ENCODE data around the gene CDKN2B. TPM values are rescaled to one million over a fixed set of nuclear protein-coding genes. Genes with fewer than 3 reads are reported as not detected.
"Not testable (repeated sequence)": the region's sequence is repeated elsewhere in the genome, so short reads cannot be mapped to it uniquely, and the experiment has no call there.

CDKN2B gene
- total and polyA plus RNA-seq, 5 experiments from 2014 or later = 0.17 to 0.31 TPM; not detected in 3

DNA sequence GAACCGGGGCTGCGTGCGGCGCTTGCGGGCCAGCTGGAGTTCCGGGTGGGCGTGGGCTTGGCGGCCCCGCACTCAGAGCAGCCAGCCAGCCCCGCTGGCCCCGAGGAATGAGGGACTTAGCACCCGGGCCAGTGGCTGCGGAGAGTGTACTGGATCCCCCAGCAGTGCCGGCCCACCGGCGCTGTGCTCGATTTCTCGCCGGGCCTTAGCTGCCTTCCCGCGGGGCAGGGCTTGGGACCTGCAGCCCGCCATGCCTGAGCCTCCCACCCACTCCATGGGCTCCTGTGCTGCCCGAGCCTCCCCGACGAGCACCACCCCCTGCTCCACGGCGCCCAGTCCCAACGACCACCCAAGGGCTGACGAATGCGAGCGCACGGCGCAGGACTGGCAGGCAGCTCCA, 49.8 kb downstream of the CDKN2B start:
- POLR2A ChIA-PET, ATAC-seq, DNase-seq, H3K27ac Mint-ChIP-seq, H3K4me1 Mint-ChIP-seq, H3K4me3 Mint-ChIP-seq: not testable (repeated sequence)
- H3K27me3 Mint-ChIP-seq = peaks cover 28 to 59% (median 47%) of the 10 kb centered on the region in 5 donors
- H3K36me3 Mint-ChIP-seq = peaks cover 9 to 20% (median 16%) of the 10 kb centered on the region in 3 donors
- H3K9me3 Mint-ChIP-seq = peaks cover 0 to 21% (median 13%) of the 10 kb centered on the region in 9 donors

- H3K4me1 Mint-ChIP-seq = peaks cover 0 to 1% (median 0%) of the 10 kb centered on the region in 4 donors
- H3K9me3 Mint-ChIP-seq = peaks cover 0 to 19% (median 13%) of the 10 kb centered on the region in 9 donors
- POLR2A ChIA-PET = no interaction called here
- peaks cover 9 to 20% (median 16%) of the 10 kb centered on the region in 3 donors for H3K36me3 Mint-ChIP-seq
- no peak for ATAC-seq
- DNase-seq = no peak
- H3K4me3 Mint-ChIP-seq = no peak overlapping the region
- peaks cover 24 to 57% (median 42%) of the 10 kb centered on the region in 5 donors for H3K27me3 Mint-ChIP-seq
- H3K27ac Mint-ChIP-seq = no peak overlapping the region
Observed at GRCh38 chr9:21958833-21959232, 50.3 kb downstream of the CDKN2B start.

Other genes with a start within 250 kb of the CDKN2B start
- 10 to 100 TPM; 44.7 to 46.0 TPM for gene MTAP, start 206.7 kb downstream of the CDKN2B start, total RNA-seq
- 10 to 100 TPM; 11.2 to 20.2 (median 14.2) TPM for gene MTAP, start 206.7 kb downstream of the CDKN2B start, polyA plus RNA-seq
- gene CDKN2A, start 14.9 kb downstream of the CDKN2B start, total RNA-seq = under 1 TPM; 0.60 to 0.94 TPM
- 1 to 10 TPM in 1 of 3 donors, under 1 TPM in 1, not detected in 1; 0.16 to 4.6 TPM for gene CDKN2A, start 14.9 kb downstream of the CDKN2B start, polyA plus RNA-seq
- gene CDKN2B-AS1, start 14.5 kb downstream of the CDKN2B start, total RNA-seq = under 1 TPM in 1 of 2 experiments, not detected in 1; 0.60 TPM
- not detected for gene CDKN2B-AS1, start 14.5 kb downstream of the CDKN2B start, polyA plus RNA-seq

Measured in naive thymus-derived CD8-positive, alpha-beta T cell (primary cell).